Measurements from ENCODE around the gene BFSP2. TPM values are rescaled to one million over a fixed set of nuclear protein-coding genes. Genes with fewer than 3 reads are reported as not detected.

BFSP2 gene
- total and polyA plus RNA-seq, 2 of the 4 experiments (the other 2 are of a cell fraction), result not detected

DNA sequence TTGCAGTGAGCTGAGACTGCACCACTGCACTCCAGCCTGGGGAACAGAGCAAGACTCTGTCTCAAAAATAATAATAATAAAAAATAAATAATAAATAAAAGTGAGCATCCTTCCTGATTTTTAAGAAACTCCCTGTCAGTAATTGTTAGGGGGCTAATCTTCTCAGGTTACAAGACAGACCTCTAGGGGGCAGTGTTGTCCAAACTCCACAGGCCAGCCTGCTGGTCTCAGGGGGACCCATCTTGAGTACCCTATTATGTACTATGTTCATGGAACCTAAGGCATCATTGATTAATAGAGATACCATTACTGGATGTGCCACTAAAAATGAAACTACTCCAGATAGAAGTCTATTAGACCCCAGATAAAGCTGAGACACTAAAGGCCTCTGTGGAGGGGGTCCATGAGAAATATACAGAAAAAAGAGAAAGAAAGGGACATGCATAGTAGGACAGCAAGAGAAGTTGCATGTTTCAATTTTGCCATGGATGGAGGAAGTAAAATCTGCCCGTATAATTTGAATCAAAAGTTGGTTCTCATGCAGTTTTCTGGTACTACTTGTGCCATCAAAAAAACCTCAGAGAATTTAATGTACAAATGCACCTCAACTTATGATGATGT, 88.2 kb downstream of the BFSP2 start:
- ChIA-PET CTCF (interaction anchor here (0.7 to 1.4 kb wide), 5 partner anchors 8 to 94 kb away, joined by 3 to 4 read pairs (median 4); no protein-coding TSS in a partner anchor), POLR2A (ENCODE audit: unreplicated experiment) (interaction anchor here (0.5 kb wide), 1 partner anchor 89 kb away, joined by 3 read pairs; no protein-coding TSS in a partner anchor)
- Histone ChIP-seq H3K27ac (ENCODE audit: insufficient read depth, low read length) (no peak overlapping the region), H3K27me3 (ENCODE audit: control insufficient read depth, insufficient read depth, low read length) (no peaks in the 10 kb centered on the region), H3K14ac (replicated peaks; ENCODE audit: low read depth, low read length) (no peak overlapping the region), H3K9ac (ENCODE audit: low read depth, low read length) (no peak overlapping the region), H4K91ac (ENCODE audit: insufficient read depth, low read depth, low read length) (no peak overlapping the region), H3K18ac (ENCODE audit: low read depth, low read length) (no peak overlapping the region), H2BK120ac (ENCODE audit: low read depth, low read length) (no peak overlapping the region), H3K56ac (ENCODE audit: extremely low read depth, insufficient read depth, low read length) (no peak overlapping the region), H2AK9ac (replicated peaks; ENCODE audit: low read depth, low read length, poor library complexity) (no peak overlapping the region), H3K4me3 (ENCODE audit: insufficient read depth, low read depth, low read length) (no peak overlapping the region), H2AK5ac (ENCODE audit: low read depth, low read length) (no peak overlapping the region), H3K4me2 (ENCODE audit: low read depth, low read length) (no peak overlapping the region), H3K36me3 (ENCODE audit: control insufficient read depth, insufficient read depth, low read length) (no peaks in the 10 kb centered on the region), H3K23ac (ENCODE audit: low read depth, low read length) (no peak overlapping the region), H4K8ac (ENCODE audit: low read depth in 2 of 2, low read length in 2 of 2) (no peak overlapping the region), H3K79me1 (ENCODE audit: low read depth in 1 of 2, low read length in 2 of 2) (no peaks in the 10 kb centered on the region), H2BK20ac (ENCODE audit: low read depth, low read length) (no peak overlapping the region), H3K9me1 (ENCODE audit: insufficient read depth, low read length) (no peaks in the 10 kb centered on the region; the same call in 1 of the 2 replicates), H2BK15ac (ENCODE audit: low read depth, low read length) (no peak overlapping the region), H3K9me3 (ENCODE audit: control insufficient read depth, insufficient read depth, low read length) (peaks cover 2% of the 10 kb centered on the region; the same call in 1 of the 2 replicates), H4K5ac (ENCODE audit: low read depth, low read length) (no peak overlapping the region), H3K4me1 (ENCODE audit: control insufficient read depth, insufficient read depth, low read length) (no peaks in the 10 kb centered on the region; the same call in 1 of the 2 replicates), H4K20me1 (ENCODE audit: insufficient read depth, low read length) (no peaks in the 10 kb centered on the region), H2BK5ac (ENCODE audit: low read depth, low read length, poor library complexity, severe bottlenecking) (no peak overlapping the region), H3K4ac (ENCODE audit: low read depth, low read length) (no peak overlapping the region), H2AFZ (replicated peaks; ENCODE audit: low read length, poor library complexity) (no peak overlapping the region)
- TF ChIP-seq RAD21 (IDR thresholded peaks at IDR 0.05; ENCODE audit: low read length) (peak; percentile 63), SMC3 (IDR thresholded peaks at IDR 0.05; ENCODE audit: low read depth, low read length) (peak; percentile 26; the same call in 1 of the 2 replicates), RCOR1 (IDR thresholded peaks at IDR 0.05; ENCODE audit: insufficient replicate concordance, low read length) (no peak), MAZ (IDR thresholded peaks at IDR 0.05; ENCODE audit: borderline replicate concordance, low read depth, low read length) (no peak), POLR2A (IDR thresholded peaks at IDR 0.05; ENCODE audit: low read depth, low read length) (no peak)
- TF ChIP-seq, protein P1, sequence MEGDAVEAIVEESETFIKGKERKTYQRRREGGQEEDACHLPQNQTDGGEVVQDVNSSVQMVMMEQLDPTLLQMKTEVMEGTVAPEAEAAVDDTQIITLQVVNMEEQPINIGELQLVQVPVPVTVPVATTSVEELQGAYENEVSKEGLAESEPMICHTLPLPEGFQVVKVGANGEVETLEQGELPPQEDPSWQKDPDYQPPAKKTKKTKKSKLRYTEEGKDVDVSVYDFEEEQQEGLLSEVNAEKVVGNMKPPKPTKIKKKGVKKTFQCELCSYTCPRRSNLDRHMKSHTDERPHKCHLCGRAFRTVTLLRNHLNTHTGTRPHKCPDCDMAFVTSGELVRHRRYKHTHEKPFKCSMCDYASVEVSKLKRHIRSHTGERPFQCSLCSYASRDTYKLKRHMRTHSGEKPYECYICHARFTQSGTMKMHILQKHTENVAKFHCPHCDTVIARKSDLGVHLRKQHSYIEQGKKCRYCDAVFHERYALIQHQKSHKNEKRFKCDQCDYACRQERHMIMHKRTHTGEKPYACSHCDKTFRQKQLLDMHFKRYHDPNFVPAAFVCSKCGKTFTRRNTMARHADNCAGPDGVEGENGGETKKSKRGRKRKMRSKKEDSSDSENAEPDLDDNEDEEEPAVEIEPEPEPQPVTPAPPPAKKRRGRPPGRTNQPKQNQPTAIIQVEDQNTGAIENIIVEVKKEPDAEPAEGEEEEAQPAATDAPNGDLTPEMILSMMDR (conservative IDR thresholded peaks at IDR 0.05; ENCODE audit: low read depth, low read length), result peak; percentile 53
- no TSS peak for BruUV-seq (replicated peaks)
- intact Hi-C loops (cut with micrococcal nuclease), result loop anchor here (2.0 kb wide), 1 partner anchor 91 kb away; no protein-coding TSS in a partner anchor
- no CpG with 5 or more reads among the region's 1 CpG for WGBS, 2 experiments (ENCODE audit: extremely low coverage in 2 of 2, insufficient read length in 1 of 2)
- dilution Hi-C loops (cut with HindIII; ENCODE audit: low sequenced_read_pairs, unreplicated experiment), result no loop called here
- in situ Hi-C loops (cut with MboI; ENCODE audit: low sequenced_read_pairs), result no loop called here
- ATAC-seq (ENCODE audit: low read depth) (no peak), DNase-seq (peak; percentile 27)
